Activated T-cell treated with anti-CD3 and anti-CD28 coated beads, Interleukin-2, amount 50 U/mL, for 24 hours (primary cell): ENCODE data around the gene TRAIP.
A peak's percentile ranks its signal among the peaks of the same experiment; 100 is the strongest.
"Not testable (repeated sequence)": the region's sequence is repeated elsewhere in the genome, so short reads cannot be mapped to it uniquely, and the experiment has no call there.

Source experiments
- DNase-seq: peaks from one replicate; pipeline ENCODE4 v3.0.0-alpha.2; 2020
- H3K27ac Mint-ChIP-seq: 2 replicates; pipeline ENCODE4 v1.8.0; 2020; ENCODE audit warnings: mild to moderate bottlenecking, mixed read lengths
- H3K27me3 Mint-ChIP-seq: 2 replicates; pipeline ENCODE4 v1.8.0; 2020; ENCODE audit warnings: mixed read lengths
- H3K36me3 Mint-ChIP-seq: 2 replicates; pipeline ENCODE4 v1.8.0; 2020; ENCODE audit warnings: low read depth, mixed read lengths
- H3K4me1 Mint-ChIP-seq: 2 replicates; pipeline ENCODE4 v1.8.0; 2020; ENCODE audit warnings: low read depth, mixed read lengths
- H3K4me3 Mint-ChIP-seq: 2 replicates; pipeline ENCODE4 v1.8.0; 2020; ENCODE audit warnings: mild to moderate bottlenecking, moderate library complexity, mixed read lengths
- H3K9me3 Mint-ChIP-seq: 2 replicates; pipeline ENCODE4 v1.8.0; 2020; ENCODE audit warnings: mixed read lengths

TRAIP gene

DNA sequence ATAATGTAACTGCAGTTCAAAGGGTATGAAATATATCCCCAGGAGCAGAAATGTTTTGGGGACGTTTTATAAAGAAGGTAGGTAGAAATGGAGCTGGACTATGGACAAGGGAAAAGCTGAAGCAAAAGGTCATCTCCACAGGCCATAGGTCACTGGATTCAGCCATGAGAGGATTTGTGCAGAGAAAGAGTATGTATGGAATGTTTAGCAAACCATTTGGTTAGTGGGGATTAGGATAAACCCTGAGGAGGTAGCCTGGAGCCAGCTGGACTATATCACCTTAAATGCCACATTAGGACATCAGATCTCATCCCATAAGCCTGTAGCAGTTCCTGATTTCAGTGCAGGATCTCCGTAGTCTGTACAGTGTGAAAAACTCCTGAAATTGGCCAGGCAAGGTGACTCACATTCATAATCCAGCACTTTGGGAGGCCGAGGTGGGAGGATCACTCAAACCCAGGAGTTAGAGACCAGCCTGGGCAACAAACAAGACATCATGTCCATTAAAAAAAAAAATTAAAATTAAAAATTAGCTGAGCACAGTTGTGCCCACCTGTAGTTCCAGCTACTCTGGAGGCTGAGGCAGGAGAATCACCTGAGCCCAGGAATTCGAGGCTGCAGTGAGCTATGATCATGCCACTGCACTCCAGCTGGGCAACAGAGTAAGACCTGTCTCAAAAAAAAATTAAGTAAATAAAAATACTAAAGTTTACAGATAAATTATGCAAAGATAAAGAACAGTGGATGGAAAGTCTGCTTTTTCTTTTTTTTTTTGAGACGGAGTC, 74.8 kb downstream of the TRAIP start:
- H3K36me3 Mint-ChIP-seq, result peaks cover 67% of the 10 kb centered on the region
- H3K27ac Mint-ChIP-seq, result peak overlapping the region; percentile 49
- no peaks in the 10 kb centered on the region for H3K9me3 Mint-ChIP-seq
- no peaks in the 10 kb centered on the region for H3K27me3 Mint-ChIP-seq
- no peak for DNase-seq
- peaks cover 51% of the 10 kb centered on the region for H3K4me1 Mint-ChIP-seq
- no peak overlapping the region for H3K4me3 Mint-ChIP-seq

DNA sequence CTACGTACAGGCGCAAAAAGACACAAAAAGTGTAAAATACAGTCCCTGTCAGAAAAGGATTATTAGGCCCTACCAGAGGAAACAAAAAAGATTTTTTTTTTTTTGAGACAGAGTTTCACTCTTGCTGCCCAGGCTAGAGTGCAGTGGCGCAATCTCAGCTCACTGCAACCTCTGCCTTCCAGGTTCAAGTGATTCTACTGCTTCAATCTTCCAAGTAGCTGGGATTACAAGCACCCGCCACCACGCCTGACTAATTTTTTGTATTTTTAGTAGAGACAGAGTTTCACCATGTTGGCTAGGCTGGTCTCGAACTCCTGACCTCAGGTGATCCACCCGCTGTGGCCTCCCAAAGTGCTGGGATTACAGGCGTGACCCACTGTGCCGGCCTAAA, 75.4 kb downstream of the TRAIP start:
- Mint-ChIP-seq H3K36me3 (peaks cover 70% of the 10 kb centered on the region), H3K4me1 (peaks cover 51% of the 10 kb centered on the region), H3K27ac (peak overlapping the region; percentile 10)
- not testable (repeated sequence) for H3K27me3 Mint-ChIP-seq, DNase-seq, H3K9me3 Mint-ChIP-seq, H3K4me3 Mint-ChIP-seq

DNA sequence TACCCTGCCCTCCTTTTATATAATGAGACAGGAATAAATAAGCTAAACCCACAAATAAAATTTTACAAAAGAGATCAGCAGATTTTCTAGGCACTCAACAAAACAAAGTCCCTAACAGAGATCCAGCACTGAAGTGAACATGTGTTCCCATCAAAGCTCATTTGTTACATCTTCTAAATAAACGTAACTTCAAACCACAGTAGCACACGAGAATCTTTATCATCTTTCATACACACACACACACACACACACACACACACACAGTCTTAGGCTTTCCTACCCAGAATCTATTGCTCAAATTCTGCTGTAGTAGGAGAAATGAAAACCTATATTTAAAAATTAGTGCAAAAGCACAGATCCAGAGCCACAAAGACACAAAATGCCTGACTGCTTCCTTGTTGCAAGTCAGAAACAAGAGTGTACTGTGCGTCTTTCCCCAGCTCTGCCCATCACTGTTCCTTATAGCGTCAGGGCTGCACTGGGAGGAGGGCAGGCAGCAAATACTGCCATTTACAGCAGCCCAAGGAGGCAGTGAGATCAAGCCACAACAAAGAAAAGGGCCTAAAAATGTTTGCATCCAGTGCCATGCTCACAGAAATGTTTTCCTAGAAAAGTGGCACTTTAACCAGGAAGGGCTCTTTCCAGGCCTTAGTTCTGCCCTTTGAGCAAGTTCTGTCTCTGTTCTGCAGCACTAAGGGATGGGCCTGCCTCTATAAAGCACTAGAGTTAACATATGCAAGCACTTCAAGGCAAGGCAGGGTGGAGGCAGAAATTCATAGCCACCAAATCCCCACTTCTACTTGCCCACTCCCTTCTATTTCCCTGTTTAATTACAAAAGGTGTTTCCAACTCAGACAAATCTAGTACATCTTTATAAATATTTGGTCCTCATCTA, 76.0 kb downstream of the TRAIP start:
- peaks cover 51% of the 10 kb centered on the region for H3K4me1 Mint-ChIP-seq
- H3K9me3 Mint-ChIP-seq, result no peaks in the 10 kb centered on the region
- H3K36me3 Mint-ChIP-seq, result peaks cover 71% of the 10 kb centered on the region
- peak; percentile 16 for DNase-seq
- no peak overlapping the region for H3K4me3 Mint-ChIP-seq
- no peaks in the 10 kb centered on the region for H3K27me3 Mint-ChIP-seq
- peak overlapping the region; percentile 16 for H3K27ac Mint-ChIP-seq

GRCh38 chr3:49779358-49780079, 76.8 kb downstream of the TRAIP start:
- peaks cover 52% of the 10 kb centered on the region for H3K4me1 Mint-ChIP-seq
- no peak for DNase-seq
- no peaks in the 10 kb centered on the region for H3K9me3 Mint-ChIP-seq
- peaks cover 70% of the 10 kb centered on the region for H3K36me3 Mint-ChIP-seq
- H3K4me3 Mint-ChIP-seq, result no peak overlapping the region
- H3K27ac Mint-ChIP-seq, result peak overlapping the region; percentile 16
- H3K27me3 Mint-ChIP-seq, result no peaks in the 10 kb centered on the region
